Body of pancreas (tissue), 4 donors: ENCODE results near the gene KIF2C. TPM values are rescaled to one million over a fixed set of nuclear protein-coding genes. Genes with fewer than 3 reads are reported as not detected.
"Not testable (repeated sequence)": the region's sequence is repeated elsewhere in the genome, so short reads cannot be mapped to it uniquely, and the experiment has no call there.

ENCODE experiments used
- ATAC-seq: fragments of 150-250 bp; one replicate; pipeline ENCODE4 v1.9.1; 2016
- DNase-seq, 4 donors: peaks; one replicate each; pipeline ENCODE4 v3.0.0-alpha.2; 2019
- H3K27ac ChIP-seq, 4 donors: fragments of 200-600 bp; sonication (generic); 1 replicate in 3 of 4; 2 replicates in 1 of 4; pipeline versions ENCODE4 v1.5.1 to v1.6.1; 2016 to 2019; ENCODE audit warnings: mild to moderate bottlenecking in 1 of 4, mixed read lengths in 1 of 4, moderate library complexity in 1 of 4
- H3K27me3 ChIP-seq, 2 donors: fragments of 200-600 bp; sonication (generic); one replicate each; pipeline ENCODE4 v1.6.0; 2016; ENCODE audit warnings: mild to moderate bottlenecking in 1 of 2
- H3K36me3 ChIP-seq, 2 donors: fragments of 200-600 bp; sonication (generic); replicated peaks in 1 of 2; 2 replicates each; pipeline ENCODE4 v1.5.1; 2016; ENCODE audit warnings: low read depth in 2 of 2; ENCODE audit not compliant: insufficient read depth in 1 of 2
- H3K4me1 ChIP-seq: fragments of 200-600 bp; sonication (generic); one replicate; pipeline ENCODE4 v1.6.0; 2016
- H3K4me3 ChIP-seq, 2 donors: fragments of 200-600 bp; sonication (generic); 1 replicate in 1 of 2; 2 replicates in 1 of 2; pipeline ENCODE4 v1.5.1; 2016 to 2019
- H3K9me3 ChIP-seq, 3 donors: fragments of 200-600 bp; sonication (generic); 1 replicate in 2 of 3; 2 replicates in 1 of 3; pipeline ENCODE4 v1.5.1; 2016
- CTCF ChIP-seq, 7 experiments: fragments of 450-650 bp in 4 of 7; fragments of 200-600 bp in 3 of 7; sonication (generic) in 3 of 7; IDR thresholded peaks; one replicate each; pipeline ENCODE4 v1.5.1; 2016 to 2019; ENCODE audit warnings: antibody characterized with exemption in 7 of 7
- POLR2A ChIP-seq, 3 donors: fragments of 450-650 bp; IDR thresholded peaks; one replicate each; pipeline ENCODE4 v1.6.1; 2016; ENCODE audit warnings: antibody characterized with exemption in 3 of 3, mild to moderate bottlenecking in 2 of 3
- WGBS, 2 donors: methylation state at CpG; one replicate each; pipeline ENCODE4 v1.1.5; 2017; 5-methylcytosine and 5-hydroxymethylcytosine counted together
- intact Hi-C: fragments of 100-400 bp; cut with DNase I; formaldehyde crosslinking; loops from one replicate; pipeline ENCODE4 v1.15.1; 2023
- total RNA-seq, 2 donors: library from RNA; depleted of rRNA; stranded (reverse); fragments of >200 nt; gene quantifications; one replicate each; pipeline ENCODE4 v1.1.0, GENCODE V29; 2016

KIF2C gene
- total RNA-seq, 2 donors from 2014 or later: not detected

- no peak for DNase-seq
- TF ChIP-seq CTCF (IDR thresholded peaks at IDR 0.05) (no peak), POLR2A (IDR thresholded peaks at IDR 0.05) (no peak)
- ATAC-seq: no peak
- intact Hi-C loops: no loop called here
- Histone ChIP-seq H3K9me3 (no peaks in the 10 kb centered on the region), H3K4me3 (no peak overlapping the region), H3K27ac (no peak overlapping the region), H3K4me1 (no peaks in the 10 kb centered on the region), H3K36me3 (no peaks in the 10 kb centered on the region), H3K27me3 (no peaks in the 10 kb centered on the region)
- WGBS, 2 donors: 81 to 91% methylated on average over 3 of the region's 3 CpGs
Observed at GRCh38 chr1:44696101-44696500, 43.5 kb upstream of the KIF2C start.

GRCh38 chr1:44696789-44697345 lies 42.8 kb upstream of the KIF2C start:
- no peak overlapping the region for H3K27ac ChIP-seq
- TF ChIP-seq POLR2A (IDR thresholded peaks at IDR 0.05): no peak
- no peak for TF ChIP-seq CTCF (IDR thresholded peaks at IDR 0.05)
- DNase-seq (no peak), ATAC-seq (no peak)
- H3K36me3 ChIP-seq: no peaks in the 10 kb centered on the region
- 49 to 80% methylated on average over 3 to 7 of the region's 7 CpGs for WGBS, 2 donors
- H3K4me3 ChIP-seq: no peak overlapping the region
- no peaks in the 10 kb centered on the region for H3K9me3 ChIP-seq
- H3K4me1 ChIP-seq: no peaks in the 10 kb centered on the region
- intact Hi-C loops: no loop called here
- no peaks in the 10 kb centered on the region for H3K27me3 ChIP-seq

- H3K27me3 ChIP-seq: no peaks in the 10 kb centered on the region
- no peak overlapping the region for H3K4me3 ChIP-seq
- WGBS, 2 donors: 82 to 87% methylated on average over 3 of the region's 3 CpGs
- TF ChIP-seq CTCF (IDR thresholded peaks at IDR 0.05) (no peak), POLR2A (IDR thresholded peaks at IDR 0.05) (no peak)
- DNase-seq (no peak), ATAC-seq (no peak)
- intact Hi-C loops: no loop called here
- no peak overlapping the region for H3K27ac ChIP-seq
- H3K36me3 ChIP-seq: no peaks in the 10 kb centered on the region
- H3K4me1 ChIP-seq: no peaks in the 10 kb centered on the region
- no peaks in the 10 kb centered on the region for H3K9me3 ChIP-seq
Observed at GRCh38 chr1:44698138-44698537, 41.5 kb upstream of the KIF2C start.

- H3K36me3 ChIP-seq, DNase-seq, H3K27me3 ChIP-seq, H3K9me3 ChIP-seq, H3K4me1 ChIP-seq, ATAC-seq, H3K4me3 ChIP-seq, intact Hi-C loops, H3K27ac ChIP-seq: not testable (repeated sequence)
- 83 to 85% methylated on average over 9 of the region's 9 CpGs for WGBS, 2 donors
Observed at GRCh38 chr1:44699375-44699774, 40.3 kb upstream of the KIF2C start.

- WGBS, 2 donors: 82 to 94% methylated on average over 1 of the region's 1 CpG
- DNase-seq (no peak), ATAC-seq (no peak)
- Histone ChIP-seq H3K9me3 (no peaks in the 10 kb centered on the region), H3K4me3 (no peak overlapping the region), H3K36me3 (no peaks in the 10 kb centered on the region), H3K27me3 (no peaks in the 10 kb centered on the region), H3K27ac (no peak overlapping the region), H3K4me1 (no peaks in the 10 kb centered on the region)
- intact Hi-C loops: no loop called here
- TF ChIP-seq CTCF (IDR thresholded peaks at IDR 0.05) (no peak), POLR2A (IDR thresholded peaks at IDR 0.05) (no peak)
Observed at GRCh38 chr1:44700573-44700972, 39.1 kb upstream of the KIF2C start.
